Small intestine (tissue), 7 donors: ENCODE data around the gene RBM22. TPM values are rescaled to one million over a fixed set of nuclear protein-coding genes. Genes with fewer than 3 reads are reported as not detected.
A peak's percentile ranks its signal among the peaks of the same experiment; 100 is the strongest.

Source experiments
- DNase-seq, 2 donors: peaks; one replicate each; pipeline versions ENCODE4 v3.0.0 to v3.0.0-alpha.2; 2013
- FAIRE-seq: peaks from 2 replicates; lab custom pipeline; 2012; peaks lifted over from hg19 to GRCh38; lab: Jason Lieb, UNC
- H3K27ac ChIP-seq, 3 donors: one replicate each; pipeline ENCODE4 v1.5.1; 2013; ENCODE audit warnings: low read length in 2 of 3, mild to moderate bottlenecking in 2 of 3, control low read depth in 1 of 3, inconsistent platforms in 1 of 3, low read depth in 1 of 3, moderate library complexity in 1 of 3
- H3K27me3 ChIP-seq, 3 donors: one replicate each; pipeline ENCODE4 v1.6.1; 2013; ENCODE audit warnings: low read length in 3 of 3, inconsistent platforms in 1 of 3; ENCODE audit not compliant: control insufficient read depth in 3 of 3, insufficient read depth in 3 of 3
- H3K36me3 ChIP-seq, 3 donors: one replicate each; pipeline ENCODE4 v1.6.1; 2013; ENCODE audit warnings: low read length in 3 of 3, inconsistent platforms in 1 of 3, low read depth in 1 of 3, mild to moderate bottlenecking in 1 of 3, moderate library complexity in 1 of 3; ENCODE audit not compliant: control insufficient read depth in 3 of 3, insufficient read depth in 2 of 3
- H3K4me1 ChIP-seq, 3 donors: one replicate each; pipeline ENCODE4 v1.6.1; 2013; ENCODE audit warnings: low read length in 2 of 3, inconsistent platforms in 1 of 3, low read depth in 1 of 3, mild to moderate bottlenecking in 1 of 3, moderate library complexity in 1 of 3; ENCODE audit not compliant: control insufficient read depth in 3 of 3, insufficient read depth in 2 of 3
- H3K4me3 ChIP-seq, 3 donors: one replicate each; pipeline ENCODE4 v1.5.1; 2013; ENCODE audit warnings: low read length in 3 of 3, control low read depth in 1 of 3, inconsistent platforms in 1 of 3, low read depth in 1 of 3, mild to moderate bottlenecking in 1 of 3, moderate library complexity in 1 of 3
- H3K9me3 ChIP-seq, 2 donors: one replicate each; pipeline ENCODE4 v1.6.1; 2013; ENCODE audit warnings: low read depth in 1 of 2, low read length in 1 of 2; ENCODE audit not compliant: control insufficient read depth in 2 of 2, insufficient read depth in 1 of 2
- WGBS, 3 donors: extraction: QIAGEN DNeasy Blood & Tissue Kit; methylation state at CpG; one replicate each; pipeline ENCODE4 v1.1.7; 2013; 5-methylcytosine and 5-hydroxymethylcytosine counted together
- polyA plus RNA-seq, 4 donors: library from polyadenylated mRNA; stranded (reverse) in 3 of 4; unstranded in 1 of 4; fragments of 200-250 nt in 3 of 4; fragments of 120-200 nt in 1 of 4; gene quantifications; one replicate each; pipeline versions ENCODE4 v1.2.1 to v1.2.3, GENCODE V29; 2013
- donor health status: healthy with polysubstance abuse.
- donor health status: control.
- donor health status: control.
- donor health status: Bipolar disorder and iron deficiency.
- donor health status: healthy.

Gene RBM22
- polyA plus RNA-seq, 4 donors = 28.1 to 55.5 (median 32.1) TPM

GRCh38 chr5:150641824-150642566, 58.9 kb downstream of the RBM22 start:
- DNase-seq = no peak
- Histone ChIP-seq H3K4me3 (no peak overlapping the region), H3K27ac (peak overlapping the region in 1 of 3 donors; percentile 91), H3K4me1 (peaks cover 3 to 68% (median 19%) of the 10 kb centered on the region in 3 donors), H3K27me3 (no peaks in the 10 kb centered on the region), H3K36me3 (peaks cover 0 to 50% (median 0%) of the 10 kb centered on the region in 3 donors), H3K9me3 (no peaks in the 10 kb centered on the region)
- FAIRE-seq = no peak
- 72 to 82% (median 74%) methylated on average over 5 of the region's 5 CpGs for WGBS, 3 donors

GRCh38 chr5:150641006-150641570, 59.8 kb downstream of the RBM22 start:
- Histone ChIP-seq H3K36me3 (peaks cover 0 to 50% (median 0%) of the 10 kb centered on the region in 3 donors), H3K9me3 (no peaks in the 10 kb centered on the region), H3K27ac (peak overlapping the region in 2 of 3 donors; percentile 57 to 91), H3K4me1 (peaks cover 3 to 68% (median 19%) of the 10 kb centered on the region in 3 donors), H3K27me3 (no peaks in the 10 kb centered on the region), H3K4me3 (no peak overlapping the region)
- WGBS, 3 donors = 66 to 79% (median 75%) methylated on average over 9 of the region's 9 CpGs
- FAIRE-seq = no peak
- DNase-seq = no peak

Other genes with a start within 250 kb of the RBM22 start
- gene NDST1, start 192.9 kb downstream of the RBM22 start, polyA plus RNA-seq = 10 to 100 TPM in 3 of 4 donors, 1 to 10 TPM in 1; 7.4 to 44.5 (median 21.0) TPM
- 10 to 100 TPM; 23.2 to 44.0 (median 30.3) TPM for gene SYNPO, start 60.4 kb downstream of the RBM22 start, polyA plus RNA-seq
- 1 to 10 TPM in 1 of 4 donors, under 1 TPM in 3; 0.27 to 1.5 (median 0.38) TPM for gene MYOZ3, start 39.8 kb downstream of the RBM22 start, polyA plus RNA-seq
- 10 to 100 TPM; 15.7 to 46.6 (median 19.9) TPM for gene DCTN4, start 58.0 kb upstream of the RBM22 start, polyA plus RNA-seq
- gene SMIM3, start 77.7 kb upstream of the RBM22 start, polyA plus RNA-seq = 10 to 100 TPM; 14.2 to 24.6 (median 20.3) TPM
- under 1 TPM in 1 of 4 donors, not detected in 3; 0.10 TPM for gene IRGM, start 145.5 kb upstream of the RBM22 start, polyA plus RNA-seq
- 10 to 100 TPM in 1 of 4 donors, 1 to 10 TPM in 2, under 1 TPM in 1; 0.54 to 11.3 (median 3.3) TPM for gene ZNF300, start 203.9 kb upstream of the RBM22 start, polyA plus RNA-seq